Activated effector memory CD4-positive, alpha-beta T cell treated with Interleukin-2 at 50 U/mL for 16 hours (primary cell): ENCODE measurements around the gene ANTXR2.
A peak's percentile ranks its signal among the peaks of the same experiment; 100 is the strongest.
"Not testable (repeated sequence)": the region's sequence is repeated elsewhere in the genome, so short reads cannot be mapped to it uniquely, and the experiment has no call there.

Experiments used
- DNase-seq: peaks from one replicate; pipeline ENCODE4 v3.0.0-alpha.2; 2020

The ANTXR2 gene

GRCh38 chr4:80072744-80073472, at the start of gene ANTXR2:
Gene ANTXR2 (minus strand): TSS chr4:80073229. CDS start chr4:80072560, 669 bp downstream.
- peak; percentile 61 for DNase-seq

- not testable (repeated sequence) for DNase-seq
Measured at GRCh38 chr4:80121815-80122214, 48.8 kb upstream of the ANTXR2 start.

GRCh38 chr4:80119620-80120019, 46.6 kb upstream of the ANTXR2 start:
- not testable (repeated sequence) for DNase-seq

- DNase-seq = no peak
Measured at GRCh38 chr4:80116516-80116915, 43.5 kb upstream of the ANTXR2 start.

GRCh38 chr4:80115368-80116181, 42.5 kb upstream of the ANTXR2 start:
- no peak for DNase-seq

GRCh38 chr4:80114732-80115265, 41.8 kb upstream of the ANTXR2 start:
- DNase-seq = no peak

- no peak for DNase-seq
Measured at GRCh38 chr4:80113615-80114014, 40.6 kb upstream of the ANTXR2 start.

GRCh38 chr4:80112236-80112635, 39.2 kb upstream of the ANTXR2 start:
- no peak for DNase-seq

GRCh38 chr4:80111276-80111675, 38.2 kb upstream of the ANTXR2 start:
- DNase-seq = no peak

- no peak for DNase-seq
Measured at GRCh38 chr4:80107374-80107773, 34.3 kb upstream of the ANTXR2 start.

- no peak for DNase-seq
Measured at GRCh38 chr4:80104927-80105326, 31.9 kb upstream of the ANTXR2 start.

GRCh38 chr4:80103629-80104028, 30.6 kb upstream of the ANTXR2 start:
- no peak for DNase-seq

- no peak for DNase-seq
Measured at GRCh38 chr4:80101792-80102116, 28.7 kb upstream of the ANTXR2 start.

GRCh38 chr4:80101071-80101791, 28.2 kb upstream of the ANTXR2 start:
- no peak for DNase-seq

- DNase-seq = no peak
Measured at GRCh38 chr4:80099671-80100070, 26.6 kb upstream of the ANTXR2 start.

GRCh38 chr4:80098635-80099034, 25.6 kb upstream of the ANTXR2 start:
- DNase-seq = no peak

GRCh38 chr4:80097400-80098177, 24.6 kb upstream of the ANTXR2 start:
- DNase-seq = no peak

GRCh38 chr4:80096175-80096850, 23.3 kb upstream of the ANTXR2 start:
- DNase-seq = no peak

- DNase-seq = no peak
Measured at GRCh38 chr4:80094191-80094590, 21.2 kb upstream of the ANTXR2 start.

GRCh38 chr4:80093563-80093962, 20.5 kb upstream of the ANTXR2 start:
- DNase-seq = no peak

GRCh38 chr4:80092847-80093246, 19.8 kb upstream of the ANTXR2 start:
- no peak for DNase-seq

GRCh38 chr4:80092088-80092487, 19.1 kb upstream of the ANTXR2 start:
- DNase-seq = no peak
